ENCODE data around the gene ADCY10. TPM values are rescaled to one million over a fixed set of nuclear protein-coding genes. Genes with fewer than 3 reads are reported as not detected.

The ADCY10 gene
- total RNA-seq, 1 donor from 2014 or later = 0.09 TPM

GRCh38 chr1:167881786-167882185 lies 32.1 kb downstream of the ADCY10 start:
- Histone ChIP-seq H3K27me3 (ENCODE audit: low read depth) (no peaks in the 10 kb centered on the region), H3K4me3 (no peak overlapping the region), H3K4me1 (no peaks in the 10 kb centered on the region), H3K36me3 (no peaks in the 10 kb centered on the region), H3K27ac (no peak overlapping the region), H3K9me3 (no peaks in the 10 kb centered on the region)
- DNase-seq = no peak
- ATAC-seq = no peak
- intact Hi-C loops (cut with DNase I) = no loop called here
- TF ChIP-seq CTCF (IDR thresholded peaks at IDR 0.05) = no peak

DNA sequence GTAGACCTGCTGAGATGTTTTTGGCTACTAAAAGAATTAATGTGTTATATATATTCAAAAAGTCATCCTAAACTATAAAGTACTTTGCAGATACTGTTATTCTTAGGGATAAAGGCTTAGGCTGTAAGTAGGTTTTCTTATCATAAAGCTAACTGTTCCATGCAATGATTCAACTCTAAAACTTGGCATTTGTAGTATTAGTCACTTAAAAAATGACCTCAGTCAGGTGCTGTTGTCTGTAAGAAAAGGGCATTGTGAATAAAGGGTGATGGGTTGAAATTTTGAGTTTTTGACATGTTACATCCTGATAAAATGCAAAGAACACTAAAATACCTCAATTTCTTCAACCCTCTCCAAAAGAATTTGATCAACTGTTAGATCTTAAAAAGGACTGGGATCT lies 32.9 kb downstream of the ADCY10 start:
- Histone ChIP-seq H3K4me1 (no peaks in the 10 kb centered on the region), H3K9me3 (no peaks in the 10 kb centered on the region), H3K4me3 (no peak overlapping the region), H3K27ac (no peak overlapping the region), H3K36me3 (no peaks in the 10 kb centered on the region), H3K27me3 (ENCODE audit: low read depth) (no peaks in the 10 kb centered on the region)
- DNase-seq (no peak), ATAC-seq (no peak)
- intact Hi-C loops (cut with DNase I) = no loop called here
- no peak for TF ChIP-seq CTCF (IDR thresholded peaks at IDR 0.05)

GRCh38 chr1:167880580-167881021 lies 33.3 kb downstream of the ADCY10 start:
- H3K4me3 ChIP-seq = no peak overlapping the region
- ATAC-seq (peak in 1 of 2 donors; percentile 33), DNase-seq (no peak)
- TF ChIP-seq CTCF (IDR thresholded peaks at IDR 0.05) = no peak
- no peaks in the 10 kb centered on the region for H3K9me3 ChIP-seq
- H3K27ac ChIP-seq = no peak overlapping the region
- H3K4me1 ChIP-seq = no peaks in the 10 kb centered on the region
- H3K36me3 ChIP-seq = no peaks in the 10 kb centered on the region
- intact Hi-C loops (cut with DNase I) = no loop called here
- no peaks in the 10 kb centered on the region for H3K27me3 ChIP-seq (ENCODE audit: low read depth)

GRCh38 chr1:167879508-167879907 lies 34.4 kb downstream of the ADCY10 start:
- intact Hi-C loops (cut with DNase I) = no loop called here
- ATAC-seq = no peak
- no peaks in the 10 kb centered on the region for H3K27me3 ChIP-seq (ENCODE audit: low read depth)

GRCh38 chr1:167878372-167879160 lies 35.4 kb downstream of the ADCY10 start:
- H3K36me3 ChIP-seq = no peaks in the 10 kb centered on the region
- ATAC-seq = no peak
- TF ChIP-seq CTCF (IDR thresholded peaks at IDR 0.05) = no peak
- intact Hi-C loops (cut with DNase I) = no loop called here
- no peak overlapping the region for H3K27ac ChIP-seq
- H3K4me3 ChIP-seq = no peak overlapping the region
- no peaks in the 10 kb centered on the region for H3K9me3 ChIP-seq
- no peaks in the 10 kb centered on the region for H3K27me3 ChIP-seq (ENCODE audit: low read depth)
- DNase-seq = no peak
- no peaks in the 10 kb centered on the region for H3K4me1 ChIP-seq

More at GRCh38 chr1:167879508-167879907, 34.4 kb downstream of the ADCY10 start:
- H3K27ac ChIP-seq = no peak overlapping the region
- no peak overlapping the region for H3K4me3 ChIP-seq
- DNase-seq = no peak
- TF ChIP-seq CTCF (IDR thresholded peaks at IDR 0.05) = no peak
- H3K4me1 ChIP-seq = no peaks in the 10 kb centered on the region
- no peaks in the 10 kb centered on the region for H3K36me3 ChIP-seq
- no peaks in the 10 kb centered on the region for H3K9me3 ChIP-seq
